ENCODE measurements around the gene PLXNC1.
A peak's percentile ranks its signal among the peaks of the same experiment; 100 is the strongest.

PLXNC1 gene

GRCh38 chr12:94146166-94146936, 2.0 kb upstream of the PLXNC1 start:
- CTCF ChIA-PET: interaction anchor here (0.6 to 1.2 kb wide), 4 partner anchors 12 to 363 kb away, joined by 3 read pairs; no protein-coding TSS in a partner anchor
- TF ChIP-seq ZNF549 (tag by site-specific recombination; IDR thresholded peaks at IDR 0.05): no peak
- TF ChIP-seq ZNF596 (tag by site-specific recombination; IDR thresholded peaks at IDR 0.05): no peak
- TF ChIP-seq, protein P1, sequence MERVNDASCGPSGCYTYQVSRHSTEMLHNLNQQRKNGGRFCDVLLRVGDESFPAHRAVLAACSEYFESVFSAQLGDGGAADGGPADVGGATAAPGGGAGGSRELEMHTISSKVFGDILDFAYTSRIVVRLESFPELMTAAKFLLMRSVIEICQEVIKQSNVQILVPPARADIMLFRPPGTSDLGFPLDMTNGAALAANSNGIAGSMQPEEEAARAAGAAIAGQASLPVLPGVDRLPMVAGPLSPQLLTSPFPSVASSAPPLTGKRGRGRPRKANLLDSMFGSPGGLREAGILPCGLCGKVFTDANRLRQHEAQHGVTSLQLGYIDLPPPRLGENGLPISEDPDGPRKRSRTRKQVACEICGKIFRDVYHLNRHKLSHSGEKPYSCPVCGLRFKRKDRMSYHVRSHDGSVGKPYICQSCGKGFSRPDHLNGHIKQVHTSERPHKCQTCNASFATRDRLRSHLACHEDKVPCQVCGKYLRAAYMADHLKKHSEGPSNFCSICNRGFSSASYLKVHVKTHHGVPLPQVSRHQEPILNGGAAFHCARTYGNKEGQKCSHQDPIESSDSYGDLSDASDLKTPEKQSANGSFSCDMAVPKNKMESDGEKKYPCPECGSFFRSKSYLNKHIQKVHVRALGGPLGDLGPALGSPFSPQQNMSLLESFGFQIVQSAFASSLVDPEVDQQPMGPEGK (tag by site-specific recombination; IDR thresholded peaks at IDR 0.05): no peak
- no peak for TF ChIP-seq ZBTB1 (tag by site-specific recombination; IDR thresholded peaks at IDR 0.05)
- TF ChIP-seq REST (tag by site-specific recombination; IDR thresholded peaks at IDR 0.05): no peak
- TF ChIP-seq SCRT2 (tag by site-specific recombination; IDR thresholded peaks at IDR 0.05): peak; percentile 35; the same call in 1 of the 2 replicates
- no peak for TF ChIP-seq ZNF155 (tag by site-specific recombination; IDR thresholded peaks at IDR 0.05)

DNA sequence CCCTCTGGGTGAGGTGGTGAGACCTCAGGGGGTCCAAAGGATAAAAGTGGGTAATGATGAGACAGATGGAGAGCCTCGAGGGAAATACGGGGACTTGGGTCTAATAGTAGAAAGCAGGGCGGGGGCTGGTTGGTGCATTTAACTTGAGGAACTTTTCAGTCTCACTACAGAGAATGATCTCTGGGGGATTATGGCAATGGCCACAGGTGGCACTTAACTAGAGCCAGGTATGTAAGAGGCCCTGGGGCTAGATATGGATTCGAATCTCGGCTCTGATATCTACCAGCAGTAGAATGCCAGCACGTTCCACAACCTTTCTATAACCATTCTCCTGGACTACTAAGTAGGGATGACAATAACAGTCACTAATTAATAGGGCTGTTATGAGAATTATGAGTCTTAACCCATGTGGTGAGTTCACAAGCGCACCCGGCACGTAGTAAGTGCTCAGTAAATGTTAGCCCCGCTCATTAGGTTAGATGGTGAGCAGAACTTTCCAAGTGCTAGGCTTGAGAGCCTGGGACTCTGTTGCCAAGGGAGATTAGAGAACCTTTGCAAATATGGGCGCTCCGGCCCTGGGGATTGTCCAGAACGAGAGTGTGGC, 888 bp upstream of the PLXNC1 start:
- ChIA-PET CTCF (interaction anchor here (0.6 kb wide), 1 partner anchor 383 kb away, joined by 3 read pairs; no protein-coding TSS in a partner anchor), POLR2A (no interaction called here)
- Histone ChIP-seq H3K36me3 (ENCODE audit: control insufficient read depth in 2 of 2, insufficient read depth in 1 of 2, low read length in 2 of 2) (no peaks in the 10 kb centered on the region), H3K27ac (ENCODE audit: extremely low read depth, low read depth, low read length) (no peak overlapping the region; the same call in 1 of the 2 replicates), H3K9me3 (ENCODE audit: control insufficient read depth, insufficient read depth, low read depth, low read length) (no peaks in the 10 kb centered on the region), H3K4me1 (ENCODE audit: control insufficient read depth, insufficient read depth, low read length) (peaks cover 5% of the 10 kb centered on the region; the same call in 1 of the 2 replicates), H3K4me3 (ENCODE audit: low read depth, low read length) (peak overlapping the region; percentile 55)
- TF ChIP-seq KLF9 (tag by site-specific recombination; IDR thresholded peaks at IDR 0.05; ENCODE audit: low read depth) (no peak), AEBP2 (tag by site-specific recombination; IDR thresholded peaks at IDR 0.05; ENCODE audit: borderline replicate concordance) (no peak), ZNF621 (tag by site-specific recombination; IDR thresholded peaks at IDR 0.05) (no peak), GLIS2 (tag by site-specific recombination; IDR thresholded peaks at IDR 0.05) (no peak), ZNF473 (tag by site-specific recombination; IDR thresholded peaks at IDR 0.05) (no peak), TCF7L2 (IDR thresholded peaks at IDR 0.05; ENCODE audit: borderline replicate concordance, low read depth, low read length) (no peak), ZNF600 (tag by site-specific recombination; IDR thresholded peaks at IDR 0.05) (0 out of 2 replicates have a peak, but pooled peaks have one; percentile 50), ZNF549 (tag by site-specific recombination; IDR thresholded peaks at IDR 0.05) (no peak), ZFP3 (tag by site-specific recombination; IDR thresholded peaks at IDR 0.05; ENCODE audit: low read depth) (no peak), ZNF664 (tag by site-specific recombination; IDR thresholded peaks at IDR 0.05) (peak; percentile 99), ZNF362 (tag by site-specific recombination; IDR thresholded peaks at IDR 0.05) (no peak), ZNF354C (tag by site-specific recombination; IDR thresholded peaks at IDR 0.05; ENCODE audit: borderline replicate concordance, low read depth) (no peak)
- TF ChIP-seq, protein P2, sequence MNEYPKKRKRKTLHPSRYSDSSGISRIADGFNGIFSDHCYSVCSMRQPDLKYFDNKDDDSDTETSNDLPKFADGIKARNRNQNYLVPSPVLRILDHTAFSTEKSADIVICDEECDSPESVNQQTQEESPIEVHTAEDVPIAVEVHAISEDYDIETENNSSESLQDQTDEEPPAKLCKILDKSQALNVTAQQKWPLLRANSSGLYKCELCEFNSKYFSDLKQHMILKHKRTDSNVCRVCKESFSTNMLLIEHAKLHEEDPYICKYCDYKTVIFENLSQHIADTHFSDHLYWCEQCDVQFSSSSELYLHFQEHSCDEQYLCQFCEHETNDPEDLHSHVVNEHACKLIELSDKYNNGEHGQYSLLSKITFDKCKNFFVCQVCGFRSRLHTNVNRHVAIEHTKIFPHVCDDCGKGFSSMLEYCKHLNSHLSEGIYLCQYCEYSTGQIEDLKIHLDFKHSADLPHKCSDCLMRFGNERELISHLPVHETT (tag by site-specific recombination; IDR thresholded peaks at IDR 0.05): no peak

More at GRCh38 chr12:94146166-94146936, 2.0 kb upstream of the PLXNC1 start:
- no peaks in the 10 kb centered on the region for H3K4me1 ChIP-seq (ENCODE audit: control insufficient read depth, insufficient read depth, low read length)
- POLR2A ChIA-PET: no interaction called here
- no peaks in the 10 kb centered on the region for H3K36me3 ChIP-seq (ENCODE audit: control insufficient read depth in 2 of 2, insufficient read depth in 1 of 2, low read length in 2 of 2)
- H3K27ac ChIP-seq (ENCODE audit: extremely low read depth, low read depth, low read length): no peak overlapping the region
- no peak overlapping the region for H3K4me3 ChIP-seq (ENCODE audit: low read depth, low read length)
- no peaks in the 10 kb centered on the region for H3K9me3 ChIP-seq (ENCODE audit: control insufficient read depth, insufficient read depth, low read depth, low read length)

All from HEK293 (cell line).